ENCODE data around the gene TTC6. TPM values are rescaled to one million over a fixed set of nuclear protein-coding genes. Genes with fewer than 3 reads are reported as not detected.

Gene TTC6
- total RNA-seq, 1 experiment from 2014 or later: 0.54 TPM

DNA sequence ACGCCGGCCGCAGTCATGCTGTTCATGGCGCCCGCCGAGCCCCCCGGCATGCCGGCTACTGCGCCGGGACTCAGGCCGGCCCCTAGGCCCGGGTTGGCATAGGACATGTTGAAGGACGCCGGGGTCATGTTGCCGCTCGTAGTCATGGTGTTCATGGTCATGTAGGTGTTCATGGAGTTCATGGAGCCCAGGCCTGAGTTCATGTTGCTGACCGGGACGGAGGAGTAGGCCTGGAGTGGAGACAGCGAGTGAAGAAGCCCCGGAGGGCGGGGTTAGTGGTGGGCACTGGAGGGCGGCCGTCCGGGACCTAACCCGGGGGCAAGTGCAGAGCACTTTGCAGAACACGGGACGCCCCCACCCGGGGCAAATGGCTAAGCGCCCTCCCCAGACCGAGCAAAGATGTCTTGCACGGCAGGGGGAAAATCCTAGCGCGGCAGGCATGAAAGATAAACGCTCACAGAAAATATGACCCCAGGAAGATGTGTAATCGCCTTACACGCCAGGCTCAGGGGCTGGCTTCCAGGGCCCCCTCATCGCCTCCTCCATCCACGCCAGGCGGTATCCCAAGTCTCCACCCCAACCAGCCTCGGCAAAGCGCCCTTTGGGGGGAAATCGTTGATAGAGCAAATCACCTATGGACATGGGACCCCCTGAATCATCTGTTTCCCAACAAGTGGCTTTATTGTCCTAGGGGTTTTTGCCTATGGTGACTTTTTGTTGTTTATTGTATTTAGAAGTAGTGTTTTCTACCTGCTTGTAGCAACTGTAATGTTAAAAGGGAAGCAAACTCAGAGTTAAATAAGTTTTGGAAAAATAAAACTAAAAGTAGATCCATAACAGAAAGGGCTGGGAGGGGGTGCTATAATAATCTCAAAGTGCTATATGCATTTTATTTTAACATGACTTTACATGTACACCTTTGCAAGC lies 2.7 kb upstream of the TTC6 start:
- in situ Hi-C loops (cut with HindIII; ENCODE audit: low pct_unique_long_range_greater_than_20kb, low sequenced_read_pairs): no loop called here
- no peaks in the 10 kb centered on the region; the same call in 1 of the 2 replicates for H3K4me1 ChIP-seq (ENCODE audit: control insufficient read depth, insufficient read depth, low read length)
- H3K9me3 ChIP-seq (ENCODE audit: control insufficient read depth, insufficient read depth, low read depth, low read length): no peaks in the 10 kb centered on the region
- no peaks in the 10 kb centered on the region; the same call in 1 of the 2 replicates for H3K27me3 ChIP-seq (ENCODE audit: control insufficient read depth, insufficient read depth, low read length)
- ATAC-seq: no peak
- CTCF ChIA-PET: interaction anchor here (0.6 kb wide), 1 partner anchor 223 kb away, joined by 3 read pairs; no protein-coding TSS in a partner anchor
- H3K36me3 ChIP-seq (ENCODE audit: control insufficient read depth, insufficient read depth, low read length): no peaks in the 10 kb centered on the region
- 0 out of 2 replicates have a peak overlapping the region, but pooled peaks have one; percentile 65 for H3K27ac ChIP-seq (ENCODE audit: low read length)
- TF ChIP-seq REST (IDR thresholded peaks at IDR 0.05; ENCODE audit: insufficient read depth in 1 of 2, low read depth in 2 of 2, low read length in 1 of 2) (no peak), CTCF (IDR thresholded peaks at IDR 0.05) (no peak), SIN3A (IDR thresholded peaks at IDR 0.05; ENCODE audit: borderline replicate concordance, insufficient read depth, low read depth, low read length) (no peak), POLR2AphosphoS5 (IDR thresholded peaks at IDR 0.05; ENCODE audit: low read depth, low read length) (no peak), TCF7L2 (IDR thresholded peaks at IDR 0.05; ENCODE audit: low read depth, low read length) (no peak)
- H3K4me3 ChIP-seq (ENCODE audit: low read depth in 2 of 2, low read length in 2 of 2): peak overlapping the region in 1 of 2 experiments; percentile 45; a peak in 1 of 4 replicates
- no TSS peak for BruUV-seq (replicated peaks)
- POLR2A ChIA-PET: interaction anchor here (0.6 kb wide), 1 partner anchor 162 kb away, joined by 3 read pairs; no protein-coding TSS in a partner anchor
- intact Hi-C loops (cut with micrococcal nuclease; ENCODE audit: unreplicated experiment): loop anchor here (5.0 kb wide), 1 partner anchor 345 kb away; no protein-coding TSS in a partner anchor
- DNase-seq (ENCODE audit: low read depth, low spot score): no peak

- intact Hi-C loops (cut with micrococcal nuclease; ENCODE audit: unreplicated experiment) (loop anchor here (5.0 kb wide), 1 partner anchor 346 kb away; no protein-coding TSS in a partner anchor), in situ Hi-C loops (cut with HindIII; ENCODE audit: low pct_unique_long_range_greater_than_20kb, low sequenced_read_pairs) (no loop called here)
- BruUV-seq (replicated peaks): TSS peak; percentile 74
- CTCF ChIA-PET: interaction anchor here (0.6 kb wide), 1 partner anchor 224 kb away, joined by 3 read pairs; no protein-coding TSS in a partner anchor
- Histone ChIP-seq H3K27me3 (ENCODE audit: control insufficient read depth, insufficient read depth, low read length) (no peaks in the 10 kb centered on the region; the same call in 1 of the 2 replicates), H3K36me3 (ENCODE audit: control insufficient read depth, insufficient read depth, low read length) (no peaks in the 10 kb centered on the region), H3K4me1 (ENCODE audit: control insufficient read depth, insufficient read depth, low read length) (no peaks in the 10 kb centered on the region; the same call in 1 of the 2 replicates), H3K27ac (ENCODE audit: low read length) (peak overlapping the region; percentile 65), H3K4me3 (ENCODE audit: low read depth in 2 of 2, low read length in 2 of 2) (peak overlapping the region; percentile 45 to 62), H3K9me3 (ENCODE audit: control insufficient read depth, insufficient read depth, low read depth, low read length) (no peaks in the 10 kb centered on the region)
- DNase-seq (ENCODE audit: low read depth, low spot score) (no peak), ATAC-seq (no peak)
- TF ChIP-seq CTCF (IDR thresholded peaks at IDR 0.05) (no peak), SIN3A (IDR thresholded peaks at IDR 0.05; ENCODE audit: borderline replicate concordance, insufficient read depth, low read depth, low read length) (no peak), REST (IDR thresholded peaks at IDR 0.05; ENCODE audit: insufficient read depth in 1 of 2, low read depth in 2 of 2, low read length in 1 of 2) (no peak), TCF7L2 (IDR thresholded peaks at IDR 0.05; ENCODE audit: low read depth, low read length) (no peak)
- POLR2A ChIA-PET: no interaction called here
Observed at GRCh38 chr14:37593511-37594237, 1.8 kb upstream of the TTC6 start.

Data from Panc1 (cell line).